ENCODE measurements around the gene CAMK1. TPM values are rescaled to one million over a fixed set of nuclear protein-coding genes. Genes with fewer than 3 reads are reported as not detected.

The CAMK1 gene
- total RNA-seq, 4 donors from 2014 or later = 2.9 to 19.6 (median 7.6) TPM

Other genes starting within 250 kb of the CAMK1 start
- under 1 TPM in 1 of 4 donors, not detected in 3; 0.23 TPM for gene LHFPL4, start 216.1 kb downstream of the CAMK1 start, total RNA-seq
- gene MTMR14, start 120.4 kb downstream of the CAMK1 start, total RNA-seq = 10 to 100 TPM; 21.4 to 29.6 (median 22.9) TPM
- not detected for gene CPNE9, start 66.1 kb downstream of the CAMK1 start, total RNA-seq
- gene BRPF1, start 38.2 kb downstream of the CAMK1 start, total RNA-seq = 10 to 100 TPM in 3 of 4 donors, 1 to 10 TPM in 1; 9.8 to 18.3 (median 15.4) TPM
- 10 to 100 TPM in 2 of 4 donors, 1 to 10 TPM in 2; 9.5 to 20.6 (median 10.5) TPM for gene OGG1, start 20.0 kb downstream of the CAMK1 start, total RNA-seq
- gene TADA3, start 22.5 kb upstream of the CAMK1 start, total RNA-seq = 10 to 100 TPM; 34.7 to 54.4 (median 44.8) TPM
- 100 to 1,000 TPM; 125 to 244 (median 167) TPM for gene ARPC4, start 23.1 kb upstream of the CAMK1 start, total RNA-seq
- 10 to 100 TPM in 3 of 4 donors, 1 to 10 TPM in 1; 7.6 to 29.2 (median 10.2) TPM for gene TTLL3, start 40.3 kb upstream of the CAMK1 start, total RNA-seq
- gene RPUSD3, start 74.1 kb upstream of the CAMK1 start, total RNA-seq = 10 to 100 TPM; 34.7 to 46.4 (median 41.4) TPM
- not detected for gene CIDEC, start 110.3 kb upstream of the CAMK1 start, total RNA-seq
- 10 to 100 TPM; 24.7 to 40.8 (median 33.3) TPM for gene JAGN1, start 120.7 kb upstream of the CAMK1 start, total RNA-seq
- 10 to 100 TPM in 3 of 4 donors, 1 to 10 TPM in 1; 7.5 to 15.3 (median 12.1) TPM for gene IL17RE, start 132.9 kb upstream of the CAMK1 start, total RNA-seq
- 10 to 100 TPM; 30.6 to 48.7 (median 37.4) TPM for gene IL17RC, start 147.2 kb upstream of the CAMK1 start, total RNA-seq
- gene CRELD1, start 163.9 kb upstream of the CAMK1 start, total RNA-seq = 10 to 100 TPM; 10.8 to 17.0 (median 13.8) TPM
- 1 to 10 TPM in 2 of 4 donors, under 1 TPM in 2; 0.72 to 1.9 (median 1.0) TPM for gene PRRT3, start 182.5 kb upstream of the CAMK1 start, total RNA-seq
- gene EMC3, start 216.9 kb upstream of the CAMK1 start, total RNA-seq = 100 to 1,000 TPM in 1 of 4 donors, 10 to 100 TPM in 3; 36.4 to 113 (median 82.5) TPM

Measured in esophagus squamous epithelium (tissue), 4 donors.